HG03575 (cell line): ENCODE measurements around the gene ZNF614.
"Not testable (repeated sequence)": the region's sequence is repeated elsewhere in the genome, so short reads cannot be mapped to it uniquely, and the experiment has no call there.

Experiments
- ATAC-seq: cut with Tn5 transposase; IDR thresholded peaks from one replicate; pipeline ENCODE4 v1.9.1; 2021; ENCODE audit not compliant: unreplicated experiment, insufficient number of reproducible peaks, low FRiP score; ENCODE audit errors: extremely low read depth

The ZNF614 gene

DNA sequence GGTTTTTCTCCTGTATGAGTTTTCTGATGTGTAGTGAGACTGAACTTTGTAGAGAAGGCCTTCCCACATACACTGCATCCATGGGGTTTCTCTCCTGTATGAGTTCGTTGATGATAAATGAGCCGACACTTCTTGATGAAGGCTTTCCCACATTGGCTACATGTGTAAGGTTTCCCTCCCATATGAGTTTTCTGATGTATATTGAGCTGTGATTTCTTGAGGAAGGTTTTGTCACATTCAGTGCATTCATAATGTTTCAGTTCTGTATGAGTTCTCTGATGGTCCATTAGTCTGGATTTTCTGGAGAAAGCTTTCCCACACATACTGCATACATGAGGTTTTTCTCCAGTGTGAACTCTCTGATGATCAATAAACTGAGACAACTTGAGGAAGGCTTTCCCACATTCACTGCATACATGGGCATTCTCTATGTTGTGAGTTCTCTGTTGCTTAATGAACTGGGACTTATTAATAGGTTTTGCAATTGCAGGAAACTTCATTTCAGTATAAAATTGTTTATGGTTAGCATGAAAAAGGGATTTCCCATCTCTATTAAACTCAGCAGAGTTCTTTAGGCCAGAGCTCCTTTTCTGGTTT, 34.0 kb downstream of the ZNF614 start:
- ATAC-seq = no peak

- ATAC-seq = no peak
These were observed 34.8 kb downstream of the ZNF614 start for GRCh38 chr19:51993422-51993821.

- ATAC-seq = no peak
These were observed 41.6 kb downstream of the ZNF614 start, which contains the start of gene ZNF350 for GRCh38 chr19:51986309-51987291. Gene ZNF350 (minus strand): TSS chr19:51986840. CDS start chr19:51974360, 12,480 bp downstream.

DNA sequence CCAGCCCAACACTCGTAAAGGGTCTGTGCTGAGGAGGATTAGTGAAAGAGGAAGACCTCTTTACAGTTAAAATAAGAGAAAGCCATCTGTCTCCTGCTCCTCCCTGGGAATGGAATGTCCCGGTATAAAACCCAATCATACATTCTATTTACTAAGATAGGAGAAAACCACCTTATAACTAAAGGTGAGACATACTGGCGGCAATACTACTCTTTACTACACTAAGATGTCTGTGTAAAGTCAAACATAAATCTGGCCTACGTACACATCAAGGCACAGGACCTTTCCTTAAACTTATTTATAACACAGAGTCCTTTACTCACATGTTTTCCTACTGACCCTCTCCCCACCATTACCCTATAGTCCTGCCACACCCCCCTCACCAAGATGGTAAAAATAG, 44.8 kb downstream of the ZNF614 start:
- ATAC-seq = no peak

- not testable (repeated sequence) for ATAC-seq
These were observed 47.3 kb downstream of the ZNF614 start for GRCh38 chr19:51980926-51981325.

DNA sequence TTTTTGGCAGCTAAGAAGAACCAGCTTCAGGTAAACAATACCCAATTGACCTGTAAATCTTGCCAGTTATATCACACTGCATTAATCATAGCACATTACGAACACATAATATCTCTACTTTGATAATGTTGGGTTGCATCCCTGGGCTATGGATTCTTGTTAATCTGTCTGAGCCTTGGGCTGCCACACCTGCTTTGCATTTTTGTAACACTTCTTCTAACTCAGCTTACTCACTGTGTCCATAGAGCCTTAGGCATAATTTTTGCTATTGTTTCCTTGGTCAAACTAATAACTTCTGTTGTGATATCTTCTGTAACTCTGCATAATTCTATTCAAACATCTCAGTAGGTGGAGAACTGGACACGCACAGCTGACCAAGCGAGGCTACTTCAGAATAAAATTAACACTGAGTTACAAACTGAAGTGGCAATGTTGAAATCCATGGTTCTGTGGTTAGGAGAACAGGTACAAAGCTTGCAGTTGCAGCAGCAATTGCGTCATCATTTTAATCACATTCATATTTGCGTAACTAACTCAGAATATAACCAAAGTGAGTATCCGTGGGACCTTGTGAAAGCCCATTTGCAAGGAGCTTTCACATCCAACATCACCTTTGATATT, 48.0 kb downstream of the ZNF614 start:
- ATAC-seq = no peak

DNA sequence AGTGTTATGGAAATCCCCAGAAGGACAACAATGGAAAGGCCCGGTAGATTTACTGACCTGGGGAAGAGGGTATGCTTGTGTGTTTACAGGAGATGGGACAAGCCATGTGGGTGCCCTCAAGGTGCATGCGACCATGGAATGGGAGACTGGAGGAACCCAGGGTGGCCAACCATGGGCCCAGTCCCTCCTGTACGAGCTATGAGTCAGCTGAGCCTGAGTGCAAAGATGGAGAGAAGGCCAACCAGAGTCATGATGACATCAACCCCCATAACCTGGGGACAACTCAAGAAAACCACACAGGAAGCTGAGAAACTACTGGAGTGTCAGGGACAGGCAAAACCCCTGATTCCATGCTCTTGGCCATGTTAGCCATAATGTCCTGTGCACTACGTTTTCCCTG, 49.3 kb downstream of the ZNF614 start:
- ATAC-seq = no peak

- no peak for ATAC-seq
These were observed 50.8 kb downstream of the ZNF614 start for GRCh38 chr19:51977346-51977745.

- no peak for ATAC-seq
These were observed 51.3 kb downstream of the ZNF614 start for GRCh38 chr19:51976852-51977251.

- ATAC-seq = not testable (repeated sequence)
These were observed 52.4 kb downstream of the ZNF614 start for GRCh38 chr19:51975787-51976186.

DNA sequence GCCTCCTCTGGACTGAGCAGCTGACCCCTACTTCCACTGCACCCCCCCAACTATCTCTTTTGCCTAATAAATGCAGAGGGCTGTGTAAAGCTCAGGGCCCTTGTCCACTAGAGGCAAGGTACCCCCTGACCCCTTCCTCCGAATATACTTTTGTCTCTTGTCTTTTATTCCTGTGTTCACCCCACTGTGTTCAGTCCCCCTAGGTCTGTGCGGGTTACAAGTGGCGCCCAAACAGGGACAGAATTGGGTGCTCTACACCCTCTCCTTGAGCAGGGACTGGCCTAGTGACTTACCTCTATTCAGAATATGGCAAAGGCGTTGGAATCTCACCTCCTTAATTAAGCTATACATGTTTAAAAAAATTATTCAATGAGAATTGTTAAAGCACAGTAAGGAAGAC, 56.6 kb downstream of the ZNF614 start:
- ATAC-seq = no peak

GRCh38 chr19:51970718-51971117, 57.5 kb downstream of the ZNF614 start:
- no peak for ATAC-seq

DNA sequence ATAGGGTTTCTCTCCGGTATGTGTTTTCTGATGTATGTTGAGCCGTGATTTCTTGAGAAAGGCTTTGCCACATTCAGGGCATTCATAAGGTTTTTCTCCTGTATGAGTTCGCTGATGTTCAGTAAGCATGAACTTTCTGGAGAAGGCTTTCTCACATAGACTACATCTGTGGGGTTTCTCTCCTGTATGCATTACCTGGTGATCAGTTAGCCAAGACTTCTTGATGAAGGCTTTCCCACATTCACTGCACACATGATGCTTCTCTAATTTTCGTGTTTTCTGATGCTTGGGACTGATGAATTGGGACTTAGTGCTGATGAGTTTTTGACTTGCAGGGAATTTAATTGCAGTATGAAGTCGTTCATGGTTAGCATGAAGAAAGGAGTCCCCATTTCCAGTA, 62.6 kb downstream of the ZNF614 start:
- no peak for ATAC-seq
